Gastroesophageal sphincter (tissue), 3 donors: ENCODE results near the gene PKDCC.

Experiments
- CTCF ChIP-seq, 4 experiments: fragments of 200-600 bp in 2 of 4; fragments of 450-650 bp in 2 of 4; sonication (generic) in 1 of 4; IDR thresholded peaks; one replicate each; pipeline ENCODE4 v1.5.1; 2017 to 2019; ENCODE audit warnings: antibody characterized with exemption in 4 of 4, mild to moderate bottlenecking in 2 of 4, moderate library complexity in 2 of 4
- EP300 ChIP-seq: sonication (generic); formaldehyde crosslinking; IDR thresholded peaks from one replicate; pipeline ENCODE4 v1.6.1; 2017; ENCODE audit warnings: antibody characterized with exemption, mild to moderate bottlenecking
- POLR2AphosphoS5 ChIP-seq: sonication (generic); formaldehyde crosslinking; IDR thresholded peaks from one replicate; pipeline ENCODE4 v1.6.1; 2017; ENCODE audit warnings: antibody characterized with exemption

DNA sequence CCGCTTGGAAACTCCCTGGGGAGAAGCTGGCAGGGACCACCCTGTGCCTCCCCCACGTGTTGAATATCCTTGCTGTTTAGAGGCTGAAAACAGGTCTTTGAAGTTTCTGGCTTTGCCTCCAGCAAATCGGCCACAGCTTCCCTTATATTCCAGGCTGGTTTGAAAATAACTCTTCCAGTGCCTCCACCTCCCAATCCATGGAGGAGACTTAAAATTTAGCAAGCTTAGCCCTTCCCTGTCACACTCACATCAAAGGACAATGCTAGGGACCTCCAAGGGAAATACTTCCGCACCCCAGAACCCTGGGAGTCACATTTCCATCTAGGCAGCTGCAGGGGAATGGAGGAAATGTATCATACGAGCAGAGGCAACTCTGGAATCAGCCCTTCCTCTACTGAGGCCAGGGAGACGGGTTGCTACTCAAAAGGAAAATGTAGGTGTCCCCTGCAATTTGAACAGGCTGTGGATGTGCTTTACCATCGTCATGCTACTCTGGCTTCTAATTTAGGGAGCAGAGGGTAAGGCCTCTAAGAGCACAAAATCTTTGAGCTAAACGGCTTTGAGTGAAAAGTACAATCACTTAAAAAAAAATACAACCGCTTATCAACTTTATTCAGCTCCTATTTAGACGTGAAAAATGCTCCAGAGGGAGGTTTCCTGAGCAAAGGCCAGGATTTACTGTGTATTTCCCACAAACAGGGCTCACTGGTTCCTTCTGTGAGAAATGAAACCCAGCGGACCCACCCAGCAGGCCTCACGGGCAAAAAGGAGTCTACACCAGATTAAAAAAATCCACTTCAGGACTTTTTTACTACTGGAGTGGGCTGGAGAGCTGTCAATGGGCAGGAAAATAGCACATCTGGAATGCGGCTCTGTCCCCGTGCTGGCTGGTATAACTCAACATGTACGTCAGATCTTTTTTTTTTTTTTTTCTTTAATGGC lies 49.4 kb upstream of the PKDCC start:
- TF ChIP-seq CTCF (IDR thresholded peaks at IDR 0.05) = no peak
- no peak for TF ChIP-seq POLR2AphosphoS5
- no peak for TF ChIP-seq EP300
